ENCODE measurements around the gene MYF5. TPM values are rescaled to one million over a fixed set of nuclear protein-coding genes. Genes with fewer than 3 reads are reported as not detected.

Gene MYF5
- total and polyA plus RNA-seq, 11 donors: not detected

- no peaks in the 10 kb centered on the region for H3K4me1 ChIP-seq
- no peak overlapping the region for H3K27ac ChIP-seq
- H3K9me3 ChIP-seq: no peaks in the 10 kb centered on the region
- ATAC-seq (no peak), DNase-seq (no peak)
- TF ChIP-seq POLR2A (IDR thresholded peaks at IDR 0.05) (no peak), CTCF (IDR thresholded peaks at IDR 0.05) (no peak)
- no peaks in the 10 kb centered on the region for H3K27me3 ChIP-seq
- WGBS, 4 donors: 69 to 80% (median 74%) methylated on average over 2 of the region's 2 CpGs
- intact Hi-C loops (cut with DNase I): no loop called here
- H3K4me3 ChIP-seq: no peak overlapping the region
- no peaks in the 10 kb centered on the region for H3K36me3 ChIP-seq
These were observed 32.7 kb downstream of the MYF5 start for GRCh38 chr12:80749456-80749855.

GRCh38 chr12:80752464-80752863, 35.8 kb downstream of the MYF5 start:
- Histone ChIP-seq H3K27ac (no peak overlapping the region), H3K27me3 (no peaks in the 10 kb centered on the region), H3K9me3 (no peaks in the 10 kb centered on the region), H3K4me1 (no peaks in the 10 kb centered on the region), H3K36me3 (no peaks in the 10 kb centered on the region), H3K4me3 (no peak overlapping the region)
- intact Hi-C loops (cut with DNase I): no loop called here
- no peak for TF ChIP-seq POLR2A (IDR thresholded peaks at IDR 0.05)
- TF ChIP-seq CTCF (IDR thresholded peaks at IDR 0.05): no peak
- no peak for DNase-seq
- ATAC-seq: no peak

- no peaks in the 10 kb centered on the region for H3K27me3 ChIP-seq
- H3K4me3 ChIP-seq: no peak overlapping the region
- DNase-seq (no peak), ATAC-seq (no peak)
- 83 to 91% (median 88%) methylated on average over 3 of the region's 3 CpGs for WGBS, 4 donors
- TF ChIP-seq CTCF (IDR thresholded peaks at IDR 0.05): no peak
- TF ChIP-seq POLR2A (IDR thresholded peaks at IDR 0.05): no peak
- H3K27ac ChIP-seq: no peak overlapping the region
- no peaks in the 10 kb centered on the region for H3K36me3 ChIP-seq
- intact Hi-C loops (cut with DNase I): no loop called here
- no peaks in the 10 kb centered on the region for H3K9me3 ChIP-seq
- no peaks in the 10 kb centered on the region for H3K4me1 ChIP-seq
These were observed 37.6 kb downstream of the MYF5 start for GRCh38 chr12:80754274-80754673.

DNA sequence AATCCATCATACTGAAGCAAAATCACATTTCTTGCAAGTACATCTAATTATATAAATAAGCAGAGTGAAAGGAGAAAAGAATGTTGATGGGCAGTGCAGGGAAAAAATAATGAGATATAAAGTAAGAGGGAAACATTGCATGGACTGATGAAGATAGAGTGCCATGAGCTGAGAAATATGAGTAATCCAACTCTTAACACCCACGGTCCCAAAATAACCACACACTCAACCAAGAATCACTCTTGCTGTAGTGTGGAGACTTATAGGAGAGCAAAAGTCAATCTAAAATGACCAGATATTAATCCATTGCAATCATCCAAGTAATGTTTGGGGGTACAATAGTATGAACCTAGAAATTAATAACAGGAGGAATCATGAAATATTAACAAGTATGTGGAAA, 40.2 kb downstream of the MYF5 start:
- no peak overlapping the region for H3K27ac ChIP-seq
- H3K36me3 ChIP-seq: no peaks in the 10 kb centered on the region
- intact Hi-C loops (cut with DNase I): no loop called here
- H3K27me3 ChIP-seq: no peaks in the 10 kb centered on the region
- DNase-seq: no peak
- no peaks in the 10 kb centered on the region for H3K9me3 ChIP-seq
- no peak overlapping the region for H3K4me3 ChIP-seq
- 32 to 50% (median 43%) methylated on average over 1 of the region's 1 CpG for WGBS, 4 donors
- TF ChIP-seq CTCF (IDR thresholded peaks at IDR 0.05): no peak
- no peak for TF ChIP-seq POLR2A (IDR thresholded peaks at IDR 0.05)
- ATAC-seq: no peak
- H3K4me1 ChIP-seq: no peaks in the 10 kb centered on the region
